IPS DF 6.9 (cell line): ENCODE measurements around the gene SP2.

ENCODE experiments used
- DNase-seq: peaks from one replicate; pipeline ENCODE4 v3.0.0-alpha.2; 2013; ENCODE audit warnings: low read depth, low spot score
- H3K27ac ChIP-seq: one replicate; pipeline ENCODE4 v1.5.1; 2013; ENCODE audit warnings: low read length, control low read depth
- H3K27me3 ChIP-seq: 2 replicates; pipeline ENCODE4 v1.6.1; 2013; ENCODE audit warnings: mild to moderate bottlenecking, low read length; ENCODE audit not compliant: control insufficient read depth, insufficient read depth
- H3K36me3 ChIP-seq: 2 replicates; pipeline ENCODE4 v1.6.1; 2013; ENCODE audit warnings: low read length; ENCODE audit not compliant: control insufficient read depth, insufficient read depth
- H3K4me1 ChIP-seq: 2 replicates; pipeline ENCODE4 v1.6.1; 2013; ENCODE audit warnings: low read length; ENCODE audit not compliant: control insufficient read depth, insufficient read depth
- H3K4me3 ChIP-seq: 2 replicates; pipeline ENCODE4 v1.5.1; 2013; ENCODE audit warnings: mild to moderate bottlenecking, low read length
- H3K9me3 ChIP-seq: 2 replicates; pipeline ENCODE4 v1.6.1; 2013; ENCODE audit warnings: low read length, inconsistent platforms; ENCODE audit not compliant: control insufficient read depth, insufficient read depth
- WGBS: extraction: QIAGEN DNeasy Blood & Tissue Kit; methylation state at CpG from one replicate; pipeline ENCODE4 v1.1.7; 2013; ENCODE audit warnings: mixed read lengths, missing lambda C conversion rate; ENCODE audit not compliant: insufficient read length, insufficient coverage; 5-methylcytosine and 5-hydroxymethylcytosine counted together

The SP2 gene

DNA sequence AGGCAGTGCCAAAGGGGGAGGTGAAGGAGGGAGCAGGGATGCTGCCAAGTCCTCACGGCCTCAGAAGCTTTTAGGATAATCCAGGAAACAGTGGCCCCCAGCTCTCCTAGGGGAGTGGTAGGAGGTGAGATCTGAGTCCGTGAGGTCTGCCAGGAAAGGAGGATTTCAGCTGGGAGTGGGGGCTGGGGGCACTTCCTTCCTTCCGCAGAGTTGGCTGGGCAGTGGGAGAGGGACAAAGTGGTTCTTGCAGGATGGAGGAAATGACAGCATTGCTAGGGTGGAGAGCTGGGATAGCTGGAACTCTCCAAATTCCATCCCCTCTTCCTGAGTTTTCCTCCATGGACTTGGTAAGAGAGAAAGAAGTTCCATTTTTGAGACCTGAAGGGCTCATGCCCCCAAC is 40.3 kb upstream of the SP2 start:
- no peaks in the 10 kb centered on the region for H3K9me3 ChIP-seq
- no peak overlapping the region for H3K27ac ChIP-seq
- H3K27me3 ChIP-seq = peaks cover 29% of the 10 kb centered on the region
- H3K4me1 ChIP-seq = 0 out of 2 replicates have a peak, but pooled peaks cover 1% of the 10 kb centered on the region
- H3K36me3 ChIP-seq = no peaks in the 10 kb centered on the region
- WGBS = no CpG with 5 or more reads among the region's 3 CpGs
- no peak overlapping the region for H3K4me3 ChIP-seq
- DNase-seq = no peak

DNA sequence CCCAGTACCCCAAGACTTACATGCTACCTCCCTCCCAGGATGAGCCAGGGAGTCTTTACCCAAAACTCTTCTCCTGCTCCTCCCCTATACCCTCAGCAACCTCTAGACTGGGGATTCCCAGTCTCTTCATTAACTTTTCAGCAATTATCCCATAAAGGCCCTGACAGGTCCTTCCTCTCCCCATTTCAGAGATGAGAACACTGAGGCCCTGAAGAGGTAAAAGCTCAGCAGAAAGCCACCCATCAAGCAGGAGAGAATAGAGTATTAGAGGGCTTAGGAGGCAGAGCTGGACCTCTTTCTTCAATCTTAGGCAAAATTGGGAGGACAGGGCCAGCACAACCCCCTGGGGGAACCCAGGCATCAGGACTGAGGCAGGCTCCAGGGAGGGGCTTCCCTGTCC is 39.2 kb upstream of the SP2 start:
- Histone ChIP-seq H3K27ac (no peak overlapping the region), H3K36me3 (no peaks in the 10 kb centered on the region), H3K4me3 (no peak overlapping the region), H3K9me3 (no peaks in the 10 kb centered on the region), H3K4me1 (0 out of 2 replicates have a peak, but pooled peaks cover 1% of the 10 kb centered on the region), H3K27me3 (peaks cover 29% of the 10 kb centered on the region)
- no peak for DNase-seq

DNA sequence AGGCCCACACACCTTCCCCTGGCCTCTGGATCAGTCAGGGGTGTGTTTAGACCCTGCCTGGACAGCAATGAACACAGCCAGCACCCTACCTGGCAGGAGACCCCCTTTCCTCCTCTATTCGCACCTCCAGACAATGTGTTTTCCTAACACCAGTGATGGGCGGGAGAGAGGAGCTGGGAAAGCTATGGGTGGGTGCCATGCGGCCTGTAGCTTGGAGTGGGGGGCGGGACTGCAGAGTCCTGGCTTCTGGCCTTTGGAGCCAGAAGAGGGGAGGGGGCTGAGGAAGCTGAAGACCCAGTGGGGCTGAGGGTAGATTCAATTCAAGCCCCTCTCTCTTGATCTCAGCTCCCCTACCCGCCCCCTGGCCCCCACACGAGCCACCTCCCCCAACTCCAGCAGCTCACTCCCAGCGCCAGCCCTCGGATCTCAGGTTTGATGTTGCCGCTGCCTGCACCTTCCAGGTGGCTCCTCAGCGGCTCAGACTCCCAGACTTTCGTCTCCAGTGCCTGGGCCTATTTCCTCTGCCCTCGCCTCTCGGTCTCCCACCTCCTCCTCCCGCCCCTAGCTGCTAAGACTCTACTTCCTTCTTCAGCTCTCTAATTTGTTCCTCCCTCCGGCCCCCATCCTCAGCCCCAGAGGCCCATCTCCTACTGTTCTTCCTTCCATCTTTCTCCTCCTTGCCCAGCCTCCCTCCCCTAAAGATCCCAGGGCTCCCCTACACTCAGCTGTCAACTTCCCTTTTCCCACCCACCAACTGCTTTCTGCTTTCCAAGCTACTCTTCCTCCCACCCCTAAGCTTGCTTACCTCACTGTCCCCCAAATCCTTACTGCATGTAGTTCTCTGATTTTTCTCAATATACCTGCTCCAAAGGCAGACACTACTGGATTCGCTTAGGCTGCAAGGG is 38.2 kb upstream of the SP2 start:
- H3K4me3 ChIP-seq = no peak overlapping the region
- H3K4me1 ChIP-seq = 0 out of 2 replicates have a peak, but pooled peaks cover 1% of the 10 kb centered on the region
- no CpG with 5 or more reads among the region's 16 CpGs for WGBS
- DNase-seq = no peak
- peaks cover 21% of the 10 kb centered on the region for H3K27me3 ChIP-seq
- H3K36me3 ChIP-seq = no peaks in the 10 kb centered on the region
- H3K27ac ChIP-seq = no peak overlapping the region
- H3K9me3 ChIP-seq = no peaks in the 10 kb centered on the region

DNA sequence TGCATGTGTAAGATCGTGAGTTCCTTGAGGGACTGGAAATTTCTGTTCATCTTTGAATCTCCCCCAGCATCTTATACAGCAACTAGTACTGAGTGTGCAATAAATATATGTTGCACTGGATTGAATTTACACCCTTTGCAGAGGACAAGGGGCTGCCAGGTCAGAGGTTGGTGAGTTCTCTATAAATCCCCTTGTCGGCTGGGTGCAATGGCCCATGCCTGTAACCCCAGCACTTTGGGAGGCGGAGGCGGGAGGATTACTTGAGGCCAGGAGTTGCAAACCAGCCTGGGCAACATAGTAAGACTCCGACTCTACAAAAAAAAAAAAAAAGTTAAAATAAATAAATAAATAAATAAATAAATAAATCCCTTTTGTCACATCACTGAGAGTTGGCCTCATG is 35.6 kb upstream of the SP2 start:
- Histone ChIP-seq H3K9me3 (no peaks in the 10 kb centered on the region), H3K27ac (no peak overlapping the region), H3K4me1 (0 out of 2 replicates have a peak, but pooled peaks cover 1% of the 10 kb centered on the region), H3K36me3 (no peaks in the 10 kb centered on the region), H3K4me3 (no peak overlapping the region), H3K27me3 (peaks cover 2% of the 10 kb centered on the region; the same call in 1 of the 2 replicates)
- no CpG with 5 or more reads among the region's 5 CpGs for WGBS
- no peak for DNase-seq

DNA sequence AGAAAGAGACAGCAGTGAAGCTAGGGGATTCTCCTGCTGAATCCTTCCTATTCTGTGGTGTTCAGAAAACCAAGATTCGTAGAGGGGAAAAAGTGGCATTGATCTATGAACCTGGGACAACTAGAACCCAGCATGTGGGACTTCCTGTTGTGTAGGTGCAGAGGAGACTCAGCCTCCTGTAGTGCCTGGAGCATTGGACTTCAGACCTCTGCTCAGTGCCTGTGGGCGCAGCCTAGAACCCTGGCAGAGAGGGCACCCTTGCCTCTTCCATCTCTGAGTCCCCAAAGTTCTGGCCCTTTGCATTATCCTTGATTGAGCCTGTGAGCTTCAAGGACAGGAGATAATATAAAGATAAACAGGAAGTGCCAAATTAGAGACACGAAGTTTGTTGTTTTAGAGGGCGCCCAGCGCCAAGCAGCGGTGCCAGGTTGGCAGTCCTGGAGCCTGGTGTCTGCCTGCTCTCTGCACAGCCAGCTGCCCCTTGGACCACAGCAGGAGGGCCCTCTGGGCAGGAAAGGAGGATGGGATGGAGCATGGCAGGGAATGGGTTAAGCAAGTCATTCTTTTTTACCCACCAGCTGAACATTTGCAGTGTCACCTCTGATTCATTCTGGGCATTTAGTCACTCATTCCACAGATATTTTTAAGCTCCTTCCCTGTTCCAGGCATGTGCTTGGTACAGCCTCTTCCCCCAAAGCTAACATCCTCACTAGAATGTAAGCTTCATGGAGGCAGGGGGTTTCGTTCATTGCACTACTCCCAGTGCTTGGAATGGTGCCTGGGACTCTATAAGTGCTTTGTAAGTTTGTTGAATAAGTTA is 33.2 kb upstream of the SP2 start:
- no peak overlapping the region for H3K27ac ChIP-seq
- H3K4me1 ChIP-seq = no peaks in the 10 kb centered on the region
- H3K36me3 ChIP-seq = no peaks in the 10 kb centered on the region
- no peak overlapping the region for H3K4me3 ChIP-seq
- DNase-seq = no peak
- H3K9me3 ChIP-seq = no peaks in the 10 kb centered on the region
- whole genome bisulfite sequencing = no CpG with 5 or more reads among the region's 7 CpGs
- no peaks in the 10 kb centered on the region for H3K27me3 ChIP-seq

DNA sequence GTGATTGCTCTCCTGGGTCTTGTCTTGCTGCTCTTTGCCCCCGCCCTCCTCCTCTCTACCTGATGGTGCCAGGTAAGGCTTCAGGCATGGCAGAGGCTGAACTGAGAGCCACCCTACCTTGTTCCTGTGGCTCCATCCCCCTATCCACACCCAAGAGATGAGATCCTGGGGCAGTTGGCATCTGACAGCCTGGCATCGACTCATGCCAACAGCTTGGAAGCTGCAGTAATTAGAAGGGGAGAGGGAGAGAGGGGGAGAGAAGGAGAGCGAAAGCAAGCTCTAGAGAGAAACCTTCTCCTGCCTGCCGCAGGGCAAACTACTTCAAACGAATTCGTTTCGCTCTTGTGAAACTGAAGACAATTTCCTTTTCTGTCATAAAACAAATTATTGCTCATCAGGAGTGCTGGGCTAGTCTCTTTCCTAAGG is 31.2 kb upstream of the SP2 start:
- Histone ChIP-seq H3K27ac (no peak overlapping the region), H3K9me3 (no peaks in the 10 kb centered on the region), H3K27me3 (no peaks in the 10 kb centered on the region), H3K36me3 (no peaks in the 10 kb centered on the region), H3K4me3 (no peak overlapping the region), H3K4me1 (no peaks in the 10 kb centered on the region)
- DNase-seq = no peak
- no CpG with 5 or more reads among the region's 7 CpGs for WGBS

DNA sequence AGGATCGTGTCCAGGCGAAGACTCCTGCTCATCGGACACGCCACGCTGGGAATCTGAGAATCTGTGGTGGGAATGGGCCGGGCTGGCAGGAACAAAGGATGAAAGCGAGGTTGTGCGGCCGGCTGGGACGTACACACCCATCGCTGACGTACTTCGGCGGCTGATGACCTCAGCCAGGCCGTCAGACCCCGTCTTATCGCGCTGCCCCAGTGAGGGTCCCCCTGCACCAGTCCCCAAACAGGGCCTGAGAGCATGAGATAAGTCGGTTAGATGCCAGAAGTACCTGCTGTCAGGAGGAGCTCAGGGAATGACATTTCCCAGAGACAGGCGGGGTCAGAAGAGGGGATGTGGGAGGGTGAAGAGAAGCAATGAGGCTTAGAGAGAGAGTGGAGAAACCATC is 29.1 kb upstream of the SP2 start:
- DNase-seq = no peak
- Histone ChIP-seq H3K27me3 (peaks cover 4% of the 10 kb centered on the region; the same call in 1 of the 2 replicates), H3K4me3 (no peak overlapping the region), H3K9me3 (no peaks in the 10 kb centered on the region), H3K4me1 (0 out of 2 replicates have a peak, but pooled peaks cover 1% of the 10 kb centered on the region), H3K36me3 (no peaks in the 10 kb centered on the region), H3K27ac (no peak overlapping the region)
- no CpG with 5 or more reads among the region's 20 CpGs for WGBS

DNA sequence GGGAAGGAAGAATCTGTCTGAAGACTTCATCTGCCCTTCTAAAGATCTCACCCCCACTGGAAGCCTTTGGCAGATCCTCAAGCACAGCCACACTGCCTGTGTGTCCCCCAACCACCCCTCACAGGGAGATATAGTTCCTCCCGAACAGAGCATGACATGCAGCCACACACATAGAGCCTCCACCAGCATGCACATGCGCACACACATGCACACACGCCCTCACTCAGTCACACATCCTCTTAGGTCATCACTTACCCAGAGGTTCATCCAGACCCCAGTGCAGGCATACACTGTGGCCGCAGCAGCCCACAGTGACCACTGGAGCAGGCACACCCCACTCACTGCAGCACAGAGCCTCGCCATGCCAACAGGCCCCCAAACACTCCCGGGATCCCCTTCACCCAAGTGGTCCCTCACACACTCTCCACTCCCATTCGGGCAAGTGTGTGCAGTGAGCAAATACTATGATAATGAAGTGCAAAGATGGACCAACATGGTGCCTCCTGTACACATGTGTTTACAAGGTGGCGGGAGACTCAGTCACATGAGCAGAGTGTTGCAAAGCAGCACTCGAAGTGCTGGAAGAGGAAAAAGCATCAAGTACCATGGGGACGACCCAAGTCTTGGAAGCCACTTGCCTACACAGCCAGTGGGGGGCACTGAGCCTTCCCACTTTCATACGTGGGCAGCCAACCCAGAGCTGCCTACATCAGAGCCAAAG is 28.1 kb upstream of the SP2 start:
- H3K36me3 ChIP-seq = no peaks in the 10 kb centered on the region
- no CpG with 5 or more reads among the region's 11 CpGs for WGBS
- H3K27me3 ChIP-seq = peaks cover 4% of the 10 kb centered on the region; the same call in 1 of the 2 replicates
- DNase-seq = no peak
- H3K4me1 ChIP-seq = 0 out of 2 replicates have a peak, but pooled peaks cover 1% of the 10 kb centered on the region
- H3K9me3 ChIP-seq = no peaks in the 10 kb centered on the region
- H3K27ac ChIP-seq = no peak overlapping the region
- H3K4me3 ChIP-seq = no peak overlapping the region

DNA sequence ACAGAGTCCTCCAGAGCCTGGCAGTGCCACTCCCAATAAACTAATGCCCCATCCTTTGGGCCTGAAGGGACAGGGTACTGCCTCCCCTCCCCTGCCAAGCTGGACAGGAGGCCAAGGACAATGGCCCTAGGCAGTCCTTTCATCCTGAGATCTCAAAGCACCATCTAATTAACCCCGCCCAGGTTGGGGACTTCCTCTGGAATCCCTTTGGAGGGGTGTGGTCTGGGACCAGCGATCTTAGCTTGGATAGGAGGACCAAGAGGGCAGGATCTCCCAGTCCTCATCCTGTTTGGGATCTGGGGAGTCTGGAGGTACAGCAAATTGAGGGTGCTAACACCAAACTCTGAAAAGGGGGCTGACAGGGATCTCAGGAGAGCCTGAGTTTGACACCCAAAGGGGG is 26.9 kb upstream of the SP2 start:
- Histone ChIP-seq H3K4me1 (0 out of 2 replicates have a peak, but pooled peaks cover 1% of the 10 kb centered on the region), H3K9me3 (no peaks in the 10 kb centered on the region), H3K36me3 (no peaks in the 10 kb centered on the region), H3K27ac (no peak overlapping the region), H3K27me3 (peaks cover 4% of the 10 kb centered on the region; the same call in 1 of the 2 replicates), H3K4me3 (no peak overlapping the region)
- no CpG with 5 or more reads among the region's 2 CpGs for WGBS
- DNase-seq = no peak

DNA sequence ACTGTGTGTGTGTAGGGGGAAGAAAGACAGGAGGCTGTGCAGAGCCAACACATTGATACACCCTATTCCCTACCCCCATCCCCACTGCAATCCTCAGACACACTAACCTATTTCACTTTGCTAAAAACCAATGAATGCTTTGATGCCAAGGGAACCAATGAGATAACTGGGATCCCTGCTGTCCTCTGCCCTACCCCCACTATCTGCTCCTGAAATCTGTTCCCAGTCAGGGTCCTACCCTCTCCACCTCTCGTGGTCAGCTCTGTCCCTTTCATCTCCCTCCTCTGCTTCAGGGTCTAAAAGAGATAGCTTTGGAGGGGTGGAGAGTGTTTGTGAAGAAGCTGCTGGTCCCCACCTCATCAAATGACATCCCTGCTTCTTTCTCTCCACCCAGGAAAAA is 26.0 kb upstream of the SP2 start:
- Histone ChIP-seq H3K9me3 (no peaks in the 10 kb centered on the region), H3K36me3 (no peaks in the 10 kb centered on the region), H3K27me3 (peaks cover 4% of the 10 kb centered on the region; the same call in 1 of the 2 replicates), H3K4me3 (no peak overlapping the region), H3K4me1 (0 out of 2 replicates have a peak, but pooled peaks cover 1% of the 10 kb centered on the region), H3K27ac (no peak overlapping the region)
- WGBS = no CpG with 5 or more reads among the region's 1 CpG
- no peak for DNase-seq
